H9 (cell line): ENCODE data around the gene CACNA1I. TPM values are rescaled to one million over a fixed set of nuclear protein-coding genes. Genes with fewer than 3 reads are reported as not detected.

ENCODE experiments used
- DNase-seq: peaks from one replicate; pipeline ENCODE4 v3.0.0-alpha.2; 2017
- H2AFZ ChIP-seq: one replicate; pipeline ENCODE4 v1.6.1; 2013; ENCODE audit warnings: mild to moderate bottlenecking, low read length, control low read depth, moderate library complexity
- H2AK5ac ChIP-seq: 2 replicates; pipeline ENCODE4 v1.6.1; 2013; ENCODE audit warnings: low read length, control low read depth, mixed read lengths; ENCODE audit not compliant: insufficient read length
- H2BK120ac ChIP-seq: one replicate; pipeline ENCODE4 v1.6.1; 2013; ENCODE audit warnings: low read depth, mild to moderate bottlenecking, low read length, control low read depth, inconsistent platforms; ENCODE audit not compliant: poor library complexity, severe bottlenecking
- H2BK12ac ChIP-seq: 2 replicates; pipeline ENCODE4 v1.6.1; 2013; ENCODE audit warnings: low read length, control low read depth, mixed read lengths, low read depth; ENCODE audit not compliant: insufficient read length
- H2BK15ac ChIP-seq: 2 replicates; pipeline ENCODE4 v1.6.1; 2013; ENCODE audit warnings: low read depth, low read length, control low read depth
- H2BK20ac ChIP-seq: one replicate; pipeline ENCODE4 v1.6.1; 2013; ENCODE audit warnings: low read depth, mild to moderate bottlenecking, low read length, control low read depth, inconsistent platforms; ENCODE audit not compliant: poor library complexity, severe bottlenecking
- H2BK5ac ChIP-seq: 2 replicates; pipeline ENCODE4 v1.6.1; 2013; ENCODE audit warnings: low read length, control low read depth, mixed read lengths; ENCODE audit not compliant: insufficient read length
- H3K14ac ChIP-seq: 2 replicates; pipeline ENCODE4 v1.6.1; 2013; ENCODE audit warnings: low read length, control low read depth; ENCODE audit not compliant: insufficient read depth
- H3K18ac ChIP-seq: 2 replicates; pipeline ENCODE4 v1.6.1; 2013; ENCODE audit warnings: low read depth, mild to moderate bottlenecking, mixed read lengths, low read length, control low read depth; ENCODE audit not compliant: insufficient read length
- H3K23ac ChIP-seq: 2 replicates; pipeline ENCODE4 v1.6.1; 2013; ENCODE audit warnings: low read length, control low read depth, mixed read lengths, low read depth; ENCODE audit not compliant: insufficient read length
- H3K23me2 ChIP-seq: 2 replicates; pipeline ENCODE4 v1.6.1; 2013; ENCODE audit warnings: low read depth, mild to moderate bottlenecking, mixed read lengths, low read length, control low read depth; ENCODE audit not compliant: insufficient read length, poor library complexity, severe bottlenecking
- H3K27ac ChIP-seq: 2 replicates; pipeline ENCODE4 v1.5.1; 2013; ENCODE audit warnings: low read length, control low read depth, mixed read lengths, low read depth; ENCODE audit not compliant: insufficient read length
- H3K27me3 ChIP-seq: 2 replicates; pipeline ENCODE4 v1.6.1; 2013; ENCODE audit warnings: low read length, control low read depth, inconsistent platforms; ENCODE audit not compliant: insufficient read depth
- H3K4ac ChIP-seq: 2 replicates; pipeline ENCODE4 v1.6.1; 2013; ENCODE audit warnings: low read depth, mild to moderate bottlenecking, control low read depth, inconsistent platforms, low read length, moderate library complexity
- H3K4me1 ChIP-seq: 2 replicates; pipeline ENCODE4 v1.6.1; 2013; ENCODE audit warnings: low read length, control low read depth, inconsistent platforms; ENCODE audit not compliant: insufficient read depth
- H3K4me2 ChIP-seq: 2 replicates; pipeline ENCODE4 v1.6.1; 2013; ENCODE audit warnings: low read length, control low read depth, mixed read lengths; ENCODE audit not compliant: insufficient read length, insufficient read depth
- H3K56ac ChIP-seq: 2 replicates; pipeline ENCODE4 v1.6.1; 2013; ENCODE audit warnings: low read depth, mild to moderate bottlenecking, mixed read lengths, low read length, control low read depth; ENCODE audit not compliant: insufficient read length
- H3K79me1 ChIP-seq: 2 replicates; pipeline ENCODE4 v1.6.1; 2013; ENCODE audit warnings: low read depth, mild to moderate bottlenecking, moderate library complexity, low read length, control low read depth, inconsistent platforms; ENCODE audit not compliant: insufficient read depth, poor library complexity, severe bottlenecking
- H3K79me2 ChIP-seq: 2 replicates; pipeline ENCODE4 v1.6.1; 2013; ENCODE audit warnings: low read length, control low read depth, inconsistent platforms; ENCODE audit not compliant: insufficient read depth
- H3K9ac ChIP-seq: 2 replicates; pipeline ENCODE4 v1.6.1; 2013; ENCODE audit warnings: low read length, control low read depth, mixed read lengths; ENCODE audit not compliant: insufficient read length; ENCODE audit errors: extremely low read depth
- H3K9me3 ChIP-seq: one replicate; pipeline ENCODE4 v1.6.1; 2013; ENCODE audit warnings: low read depth, low read length, inconsistent platforms; ENCODE audit not compliant: control insufficient read depth
- H3T11ph ChIP-seq: one replicate; pipeline ENCODE4 v1.6.1; 2013; ENCODE audit warnings: mild to moderate bottlenecking, low read length, control low read depth, inconsistent platforms
- H4K20me1 ChIP-seq: one replicate; pipeline ENCODE4 v1.6.1; 2013; ENCODE audit not compliant: control insufficient read depth, insufficient read length, insufficient read depth
- H4K5ac ChIP-seq: 2 replicates; pipeline ENCODE4 v1.6.1; 2013; ENCODE audit warnings: low read depth, mild to moderate bottlenecking, mixed read lengths, low read length, control low read depth; ENCODE audit not compliant: insufficient read length
- H4K8ac ChIP-seq: replicated peaks from 2 replicates; pipeline ENCODE4 v1.6.1; 2013; ENCODE audit warnings: low read length, control low read depth, mixed read lengths, low read depth; ENCODE audit not compliant: insufficient read length
- H4K91ac ChIP-seq: 2 replicates; pipeline ENCODE4 v1.6.1; 2013; ENCODE audit warnings: low read depth, mild to moderate bottlenecking, moderate library complexity, mixed read lengths, low read length, control low read depth; ENCODE audit not compliant: insufficient read length
- H3K27ac Mint-ChIP-seq, 3 experiments: 2 replicates in 2 of 3; 3 replicates in 1 of 3; pipeline ENCODE4 v1.8.0; 2020 to 2021; ENCODE audit warnings: mixed read lengths in 3 of 3, mild to moderate bottlenecking in 1 of 3, moderate library complexity in 1 of 3
- H3K27me3 Mint-ChIP-seq: 2 replicates; pipeline ENCODE4 v1.8.0; 2021; ENCODE audit warnings: low read depth, mild to moderate bottlenecking, moderate library complexity, mixed read lengths
- H3K36me3 Mint-ChIP-seq, 3 experiments: 2 replicates in 2 of 3; 3 replicates in 1 of 3; pipeline ENCODE4 v1.8.0; 2020 to 2021; ENCODE audit warnings: low read depth in 3 of 3, mixed read lengths in 3 of 3; ENCODE audit not compliant: insufficient read depth in 1 of 3
- H3K4me1 Mint-ChIP-seq, 2 experiments: 2 replicates each; pipeline ENCODE4 v1.8.0; 2020; ENCODE audit warnings: mixed read lengths in 2 of 2
- H3K4me3 Mint-ChIP-seq, 2 experiments: 2 replicates in 1 of 2; 3 replicates in 1 of 2; pipeline ENCODE4 v1.8.0; 2020 to 2021; ENCODE audit warnings: mild to moderate bottlenecking in 2 of 2, mixed read lengths in 2 of 2, moderate library complexity in 1 of 2
- H3K9me3 Mint-ChIP-seq, 2 experiments: 2 replicates in 1 of 2; 3 replicates in 1 of 2; pipeline ENCODE4 v1.8.0; 2020; ENCODE audit warnings: mild to moderate bottlenecking in 2 of 2, mixed read lengths in 2 of 2, moderate library complexity in 1 of 2
- WGBS: extraction: QIAGEN DNeasy Blood & Tissue Kit; methylation state at CpG from one replicate; pipeline ENCODE4 v1.1.7; 2013; ENCODE audit warnings: missing lambda C conversion rate, low lambda C conversion rate, mixed read lengths; ENCODE audit not compliant: insufficient read length; ENCODE audit errors: extremely low coverage; 5-methylcytosine and 5-hydroxymethylcytosine counted together
- total RNA-seq: library from RNA; stranded (reverse); gene quantifications from 2 replicates; pipeline ENCODE4 v1.2.1, GENCODE V29; 2021
- TF ChIP-seq, protein P1 (sequence below): fragments of 200-600 bp; sonication (generic); conservative IDR thresholded peaks from 3 replicates; pipeline ENCODE4 v1.8.0; 2021; ENCODE audit warnings: antibody characterized with exemption, mild to moderate bottlenecking

Gene CACNA1I
- total RNA-seq, 1 experiment from 2014 or later, result 0.50 TPM

DNA sequence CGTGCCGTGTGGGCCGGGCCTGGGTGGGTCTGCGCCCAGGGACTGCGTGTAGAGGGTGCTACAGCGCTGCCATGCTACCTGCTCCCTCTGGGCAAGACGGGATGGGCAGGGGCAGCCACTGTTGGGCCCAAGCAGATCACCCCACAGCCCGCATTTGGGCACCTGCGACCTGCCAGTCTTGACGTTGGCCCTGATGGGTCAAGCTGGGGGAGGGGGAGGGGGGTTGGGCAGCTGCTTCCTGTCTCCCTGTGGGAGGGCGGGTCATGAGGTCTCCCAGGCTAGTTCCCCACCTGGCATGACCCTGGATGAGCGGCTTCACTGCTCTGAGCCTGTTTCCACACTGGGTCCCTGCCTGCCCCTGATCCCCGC lies 35.2 kb upstream of the CACNA1I start:
- H3K27ac ChIP-seq, result no peak overlapping the region
- TF ChIP-seq, protein P1, sequence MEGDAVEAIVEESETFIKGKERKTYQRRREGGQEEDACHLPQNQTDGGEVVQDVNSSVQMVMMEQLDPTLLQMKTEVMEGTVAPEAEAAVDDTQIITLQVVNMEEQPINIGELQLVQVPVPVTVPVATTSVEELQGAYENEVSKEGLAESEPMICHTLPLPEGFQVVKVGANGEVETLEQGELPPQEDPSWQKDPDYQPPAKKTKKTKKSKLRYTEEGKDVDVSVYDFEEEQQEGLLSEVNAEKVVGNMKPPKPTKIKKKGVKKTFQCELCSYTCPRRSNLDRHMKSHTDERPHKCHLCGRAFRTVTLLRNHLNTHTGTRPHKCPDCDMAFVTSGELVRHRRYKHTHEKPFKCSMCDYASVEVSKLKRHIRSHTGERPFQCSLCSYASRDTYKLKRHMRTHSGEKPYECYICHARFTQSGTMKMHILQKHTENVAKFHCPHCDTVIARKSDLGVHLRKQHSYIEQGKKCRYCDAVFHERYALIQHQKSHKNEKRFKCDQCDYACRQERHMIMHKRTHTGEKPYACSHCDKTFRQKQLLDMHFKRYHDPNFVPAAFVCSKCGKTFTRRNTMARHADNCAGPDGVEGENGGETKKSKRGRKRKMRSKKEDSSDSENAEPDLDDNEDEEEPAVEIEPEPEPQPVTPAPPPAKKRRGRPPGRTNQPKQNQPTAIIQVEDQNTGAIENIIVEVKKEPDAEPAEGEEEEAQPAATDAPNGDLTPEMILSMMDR, result no peak
- H3K56ac ChIP-seq, result no peak overlapping the region
- peaks cover 3% of the 10 kb centered on the region; the same call in 1 of the 2 replicates for H3K4me1 ChIP-seq
- H4K91ac ChIP-seq, result no peak overlapping the region
- no peak overlapping the region for H3K27ac Mint-ChIP-seq
- H2BK120ac ChIP-seq, result no peak overlapping the region
- H3K18ac ChIP-seq, result no peak overlapping the region
- no CpG with 5 or more reads among the region's 13 CpGs for WGBS
- H3K4me1 Mint-ChIP-seq, result peaks cover 42 to 50% of the 10 kb centered on the region in 2 experiments
- no peak overlapping the region for H3K23ac ChIP-seq
- no peak overlapping the region for H4K5ac ChIP-seq
- H3K27me3 ChIP-seq, result no peaks in the 10 kb centered on the region
- no peak overlapping the region for H2BK5ac ChIP-seq
- H3K9me3 ChIP-seq, result no peaks in the 10 kb centered on the region
- H4K8ac ChIP-seq, result no peak overlapping the region
- no peaks in the 10 kb centered on the region; a peak in 1 of 5 replicates for H3K9me3 Mint-ChIP-seq
- 0 out of 2 replicates have a peak overlapping the region, but pooled peaks have one; percentile 5 for H3K14ac ChIP-seq
- H2BK12ac ChIP-seq, result no peak overlapping the region
- peaks cover 2% of the 10 kb centered on the region; the same call in 1 of the 2 replicates for H3K79me2 ChIP-seq
- H3K9ac ChIP-seq, result no peak overlapping the region
- H3K4me3 Mint-ChIP-seq, result peak overlapping the region; percentile 19 to 61; a peak in 3 of 5 replicates
- peaks cover 6% of the 10 kb centered on the region for H3K23me2 ChIP-seq
- no peak overlapping the region for H2BK20ac ChIP-seq
- H3K4me2 ChIP-seq, result peak overlapping the region; percentile 2
- H2BK15ac ChIP-seq, result no peak overlapping the region
- no peaks in the 10 kb centered on the region for H3K79me1 ChIP-seq
- peak; percentile 79 for DNase-seq
- no peak overlapping the region for H2AK5ac ChIP-seq
- no peak overlapping the region for H3T11ph ChIP-seq
- no peaks in the 10 kb centered on the region for H4K20me1 ChIP-seq
- H3K27me3 Mint-ChIP-seq, result peaks cover 4% of the 10 kb centered on the region
- no peak overlapping the region for H3K4ac ChIP-seq
- no peak overlapping the region for H2AFZ ChIP-seq
- peaks cover 0 to 15% (median 13%) of the 10 kb centered on the region in 3 experiments; a peak in 4 of 7 replicates for H3K36me3 Mint-ChIP-seq
